KBM-7 (cell line): Measurements from ENCODE around the gene C1orf74.
A peak's percentile ranks its signal among the peaks of the same experiment; 100 is the strongest.

Source experiments
- DNase-seq: peaks from one replicate; pipeline ENCODE4 v3.0.0-alpha.2; 2015
- in situ Hi-C: fragments of 300-500 bp; cut with MboI; formaldehyde crosslinking; loops from 2 replicates; pipeline ENCODE4 v1.14.3; 2020; ENCODE audit warnings: low sequenced_read_pairs, low pct_unique_long_range_greater_than_20kb, mixed read lengths

The C1orf74 gene

GRCh38 chr1:209784265-209785169, at the start of gene C1orf74:
Gene C1orf74, minus strand, starts transcription at chr1:209784559. Its CDS starts 925 bp downstream, at chr1:209783634.
- peak; percentile 99 for DNase-seq
- in situ Hi-C loops, result no loop called here

- DNase-seq, result no peak
- in situ Hi-C loops, result no loop called here
Measured at GRCh38 chr1:209831615-209832014, 47.3 kb upstream of the C1orf74 start.

DNA sequence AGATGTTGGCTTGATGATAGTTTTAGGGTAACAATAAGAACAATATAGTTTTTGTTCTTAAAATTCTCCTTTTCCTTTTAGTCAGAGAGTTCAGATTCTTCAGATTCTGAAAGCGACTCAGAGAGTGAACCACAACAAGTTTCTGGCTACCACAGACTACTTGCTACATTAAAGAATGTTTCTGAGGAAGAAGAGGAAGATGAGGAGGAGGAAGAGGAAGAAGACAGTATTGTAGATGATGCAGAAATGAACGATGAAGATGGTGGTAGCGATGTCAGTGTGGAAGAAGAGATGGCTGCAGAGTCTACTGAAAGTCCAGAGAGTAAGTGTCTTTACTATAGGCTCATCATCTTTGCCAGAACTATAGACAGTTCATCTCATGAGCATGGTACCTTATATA, 46.4 kb upstream of the C1orf74 start:
- in situ Hi-C loops, result no loop called here
- no peak for DNase-seq

GRCh38 chr1:209829716-209830115, 45.4 kb upstream of the C1orf74 start:
- no peak for DNase-seq
- in situ Hi-C loops, result no loop called here

- in situ Hi-C loops, result no loop called here
- peak; percentile 97 for DNase-seq
Measured at GRCh38 chr1:209827384-209828262, 43.3 kb upstream of the C1orf74 start, which contains the start of gene UTP25. Gene UTP25, plus strand, starts transcription at chr1:209827972. Its CDS starts 92 bp downstream, at chr1:209828064.

DNA sequence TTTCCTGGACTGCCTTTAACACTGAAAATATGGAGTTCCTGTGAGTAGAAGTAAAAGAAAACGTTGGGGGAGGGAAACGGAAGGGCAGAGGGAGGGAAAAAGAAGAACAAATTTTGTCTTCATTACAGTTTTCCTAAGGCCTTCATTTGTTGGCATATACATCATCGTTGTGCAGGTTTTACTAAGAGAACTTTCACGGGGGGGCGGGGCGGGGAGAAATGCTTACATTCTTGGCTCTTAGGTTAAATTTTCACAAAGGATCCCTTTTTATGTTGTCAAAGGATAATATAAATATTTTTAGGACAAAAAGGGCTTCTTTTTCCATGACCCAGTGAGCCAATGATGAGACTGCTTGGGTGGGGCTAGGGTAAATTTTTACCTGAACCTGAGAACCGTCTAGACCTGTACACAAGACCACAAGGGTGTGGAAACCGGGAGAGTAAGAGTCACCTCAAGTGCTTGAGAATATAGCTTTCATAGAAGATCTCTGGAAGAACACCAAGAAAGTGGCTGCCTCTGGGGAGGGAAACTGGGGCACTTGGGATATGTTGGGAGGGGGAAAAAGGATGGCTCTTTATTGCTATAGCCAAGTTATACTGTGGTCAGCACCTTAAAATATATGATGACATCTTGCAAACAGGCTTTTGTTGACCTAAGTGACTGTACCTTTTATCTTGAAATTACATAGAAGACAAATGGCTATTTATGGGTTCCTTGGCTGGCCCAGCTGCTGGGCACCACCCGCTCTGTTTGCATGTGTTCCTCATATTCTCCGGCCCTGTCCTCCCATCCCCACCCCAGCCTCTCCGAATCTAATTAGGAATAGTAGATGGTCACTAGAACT, 41.5 kb upstream of the C1orf74 start:
- in situ Hi-C loops, result no loop called here
- no peak for DNase-seq

- DNase-seq, result peak; percentile 70
- in situ Hi-C loops, result no loop called here
Measured at GRCh38 chr1:209823143-209824041, 39.0 kb upstream of the C1orf74 start.

DNA sequence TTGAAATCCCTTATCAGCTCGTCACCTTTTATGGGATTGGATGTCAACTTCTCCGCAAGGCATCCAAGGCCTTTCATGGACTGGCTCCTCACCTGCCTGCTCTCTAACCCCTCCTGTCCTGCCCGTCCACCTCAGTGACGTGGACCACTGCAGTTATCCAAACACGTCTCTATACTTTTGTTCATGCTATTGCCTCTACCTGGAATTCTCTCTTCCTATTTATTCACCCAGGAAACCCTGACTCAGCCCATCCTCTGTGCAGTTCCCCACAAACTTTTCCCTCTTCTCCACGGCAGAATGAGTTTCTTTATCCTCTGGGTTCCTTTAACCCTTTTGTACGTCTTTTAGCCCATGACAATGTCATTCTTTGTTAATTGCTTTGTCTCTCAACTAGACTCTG, 38.3 kb upstream of the C1orf74 start:
- no peak for DNase-seq
- in situ Hi-C loops, result no loop called here

DNA sequence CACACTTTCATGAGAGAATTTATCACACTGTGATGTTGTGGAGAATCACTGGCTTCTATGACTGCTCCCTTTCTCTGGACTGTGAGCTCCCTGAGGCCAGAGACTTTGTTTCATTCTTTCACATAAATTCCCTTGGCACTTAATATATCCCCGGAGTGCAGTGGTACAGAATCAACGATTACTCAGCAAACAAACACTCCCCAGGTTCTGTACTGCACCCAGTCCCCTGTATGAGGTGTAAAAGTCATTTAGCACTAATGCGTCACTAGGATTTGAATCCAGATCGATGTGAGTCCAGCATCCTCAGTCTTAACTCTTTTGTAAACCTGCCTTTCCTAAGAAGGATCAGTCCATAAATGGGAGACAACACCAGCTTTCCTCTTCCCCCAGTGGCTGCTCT, 36.6 kb upstream of the C1orf74 start:
- DNase-seq, result no peak
- in situ Hi-C loops, result no loop called here

DNA sequence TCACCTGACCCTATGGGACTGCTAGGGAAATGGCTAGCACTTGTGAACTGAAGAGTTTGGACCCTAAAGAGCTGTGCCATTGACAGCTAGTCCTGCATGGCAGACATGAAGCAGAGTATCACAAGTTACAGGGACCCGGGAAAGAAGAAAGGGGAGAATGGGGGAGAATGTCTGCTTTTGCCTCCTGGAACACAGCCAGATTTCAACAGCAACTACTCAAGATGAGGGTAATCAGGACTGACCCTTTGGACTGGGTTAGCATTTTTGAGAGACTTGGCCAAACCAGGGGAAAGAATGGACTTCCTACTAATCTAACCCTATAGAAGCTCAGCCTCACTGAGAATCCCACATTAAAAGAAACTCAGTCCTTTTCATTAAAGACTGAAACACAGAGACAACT, 34.7 kb upstream of the C1orf74 start:
- no peak for DNase-seq
- in situ Hi-C loops, result no loop called here

- in situ Hi-C loops, result no loop called here
- no peak for DNase-seq
Measured at GRCh38 chr1:209817691-209818090, 33.3 kb upstream of the C1orf74 start.

- in situ Hi-C loops, result no loop called here
- no peak for DNase-seq
Measured at GRCh38 chr1:209816923-209817322, 32.6 kb upstream of the C1orf74 start.

- no peak for DNase-seq
- in situ Hi-C loops, result no loop called here
Measured at GRCh38 chr1:209815931-209816341, 31.6 kb upstream of the C1orf74 start.

DNA sequence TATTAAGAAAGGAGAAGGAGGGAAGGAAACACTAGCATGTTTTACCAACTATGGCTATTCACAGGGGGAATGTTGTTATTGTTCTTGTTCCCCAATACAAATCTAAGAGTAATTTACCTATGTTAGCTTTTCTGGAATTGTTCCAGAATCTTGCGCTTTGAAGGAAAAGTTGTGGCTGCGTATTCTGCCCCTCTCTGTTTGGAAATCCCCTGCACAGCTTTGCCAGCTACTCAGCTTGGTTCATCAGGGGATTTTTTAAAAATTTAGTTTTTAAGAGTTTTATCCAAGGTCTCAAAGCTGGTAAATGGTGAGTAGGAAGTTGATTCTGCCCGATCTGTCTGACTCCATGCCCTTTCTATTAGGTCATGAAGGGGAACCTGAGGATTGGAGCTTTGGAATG, 31.1 kb upstream of the C1orf74 start:
- in situ Hi-C loops, result no loop called here
- no peak for DNase-seq

DNA sequence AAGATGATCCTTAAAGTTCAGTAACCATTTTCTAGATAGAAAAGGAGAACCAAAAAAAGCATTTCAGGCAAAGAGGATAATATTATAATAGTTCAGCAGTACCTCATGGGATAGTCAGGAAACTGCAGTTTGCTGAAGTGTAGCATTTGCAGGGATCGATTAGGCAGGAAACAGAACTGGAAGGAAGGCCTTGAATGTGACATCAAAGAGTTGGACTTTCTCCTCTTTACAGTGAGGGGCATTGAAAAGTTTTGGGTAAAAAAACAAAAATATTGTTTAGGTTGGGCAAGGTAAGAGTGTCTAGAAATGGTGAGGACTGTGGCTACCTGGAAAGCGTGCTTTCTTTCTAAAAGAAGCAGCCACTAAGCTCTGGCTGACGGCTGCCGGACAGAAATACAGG, 29.5 kb upstream of the C1orf74 start:
- DNase-seq, result no peak
- in situ Hi-C loops, result no loop called here

DNA sequence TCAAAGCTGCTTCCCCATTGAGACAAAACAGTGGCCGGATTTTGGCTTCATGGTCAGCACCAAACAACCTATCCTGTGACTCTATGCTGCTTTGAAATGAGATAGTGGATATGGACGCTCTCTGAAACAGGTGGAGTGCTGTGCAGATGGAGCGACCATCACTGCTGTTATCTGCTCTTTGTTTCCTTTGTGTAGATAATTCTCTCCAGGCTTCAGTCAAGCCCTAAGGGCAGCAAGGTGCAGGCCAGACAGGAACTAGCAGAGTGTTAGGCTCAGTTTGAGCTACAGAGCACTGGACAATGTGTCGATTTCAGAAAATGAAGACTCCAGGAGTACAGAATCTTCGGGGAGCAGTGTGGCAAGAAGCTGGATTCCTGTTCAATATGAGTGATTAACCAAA, 26.4 kb upstream of the C1orf74 start:
- DNase-seq, result no peak
- in situ Hi-C loops, result no loop called here

- DNase-seq, result no peak
- in situ Hi-C loops, result no loop called here
Measured at GRCh38 chr1:209809611-209810010, 25.3 kb upstream of the C1orf74 start.

- DNase-seq, result no peak
- in situ Hi-C loops, result no loop called here
Measured at GRCh38 chr1:209808059-209808581, 23.8 kb upstream of the C1orf74 start.
